H9 (cell line): ENCODE measurements around the gene MAEA. TPM values are rescaled to one million over a fixed set of nuclear protein-coding genes. Genes with fewer than 3 reads are reported as not detected.

Experiments
- DNase-seq: peaks from one replicate; pipeline ENCODE4 v3.0.0-alpha.2; 2017
- H2AFZ ChIP-seq: one replicate; pipeline ENCODE4 v1.6.1; 2013; ENCODE audit warnings: mild to moderate bottlenecking, low read length, control low read depth, moderate library complexity
- H2AK5ac ChIP-seq: 2 replicates; pipeline ENCODE4 v1.6.1; 2013; ENCODE audit warnings: low read length, control low read depth, mixed read lengths; ENCODE audit not compliant: insufficient read length
- H2BK120ac ChIP-seq: one replicate; pipeline ENCODE4 v1.6.1; 2013; ENCODE audit warnings: low read depth, mild to moderate bottlenecking, low read length, control low read depth, inconsistent platforms; ENCODE audit not compliant: poor library complexity, severe bottlenecking
- H2BK12ac ChIP-seq: 2 replicates; pipeline ENCODE4 v1.6.1; 2013; ENCODE audit warnings: low read length, control low read depth, mixed read lengths, low read depth; ENCODE audit not compliant: insufficient read length
- H2BK15ac ChIP-seq: 2 replicates; pipeline ENCODE4 v1.6.1; 2013; ENCODE audit warnings: low read depth, low read length, control low read depth
- H2BK20ac ChIP-seq: one replicate; pipeline ENCODE4 v1.6.1; 2013; ENCODE audit warnings: low read depth, mild to moderate bottlenecking, low read length, control low read depth, inconsistent platforms; ENCODE audit not compliant: poor library complexity, severe bottlenecking
- H2BK5ac ChIP-seq: 2 replicates; pipeline ENCODE4 v1.6.1; 2013; ENCODE audit warnings: low read length, control low read depth, mixed read lengths; ENCODE audit not compliant: insufficient read length
- H3K14ac ChIP-seq: 2 replicates; pipeline ENCODE4 v1.6.1; 2013; ENCODE audit warnings: low read length, control low read depth; ENCODE audit not compliant: insufficient read depth
- H3K18ac ChIP-seq: 2 replicates; pipeline ENCODE4 v1.6.1; 2013; ENCODE audit warnings: low read depth, mild to moderate bottlenecking, mixed read lengths, low read length, control low read depth; ENCODE audit not compliant: insufficient read length
- H3K23ac ChIP-seq: 2 replicates; pipeline ENCODE4 v1.6.1; 2013; ENCODE audit warnings: low read length, control low read depth, mixed read lengths, low read depth; ENCODE audit not compliant: insufficient read length
- H3K23me2 ChIP-seq: 2 replicates; pipeline ENCODE4 v1.6.1; 2013; ENCODE audit warnings: low read depth, mild to moderate bottlenecking, mixed read lengths, low read length, control low read depth; ENCODE audit not compliant: insufficient read length, poor library complexity, severe bottlenecking
- H3K27ac ChIP-seq: 2 replicates; pipeline ENCODE4 v1.5.1; 2013; ENCODE audit warnings: low read length, control low read depth, mixed read lengths, low read depth; ENCODE audit not compliant: insufficient read length
- H3K27me3 ChIP-seq: 2 replicates; pipeline ENCODE4 v1.6.1; 2013; ENCODE audit warnings: low read length, control low read depth, inconsistent platforms; ENCODE audit not compliant: insufficient read depth
- H3K4ac ChIP-seq: 2 replicates; pipeline ENCODE4 v1.6.1; 2013; ENCODE audit warnings: low read depth, mild to moderate bottlenecking, control low read depth, inconsistent platforms, low read length, moderate library complexity
- H3K4me1 ChIP-seq: 2 replicates; pipeline ENCODE4 v1.6.1; 2013; ENCODE audit warnings: low read length, control low read depth, inconsistent platforms; ENCODE audit not compliant: insufficient read depth
- H3K4me2 ChIP-seq: 2 replicates; pipeline ENCODE4 v1.6.1; 2013; ENCODE audit warnings: low read length, control low read depth, mixed read lengths; ENCODE audit not compliant: insufficient read length, insufficient read depth
- H3K56ac ChIP-seq: 2 replicates; pipeline ENCODE4 v1.6.1; 2013; ENCODE audit warnings: low read depth, mild to moderate bottlenecking, mixed read lengths, low read length, control low read depth; ENCODE audit not compliant: insufficient read length
- H3K79me1 ChIP-seq: 2 replicates; pipeline ENCODE4 v1.6.1; 2013; ENCODE audit warnings: low read depth, mild to moderate bottlenecking, moderate library complexity, low read length, control low read depth, inconsistent platforms; ENCODE audit not compliant: insufficient read depth, poor library complexity, severe bottlenecking
- H3K79me2 ChIP-seq: 2 replicates; pipeline ENCODE4 v1.6.1; 2013; ENCODE audit warnings: low read length, control low read depth, inconsistent platforms; ENCODE audit not compliant: insufficient read depth
- H3K9ac ChIP-seq: 2 replicates; pipeline ENCODE4 v1.6.1; 2013; ENCODE audit warnings: low read length, control low read depth, mixed read lengths; ENCODE audit not compliant: insufficient read length; ENCODE audit errors: extremely low read depth
- H3K9me3 ChIP-seq: one replicate; pipeline ENCODE4 v1.6.1; 2013; ENCODE audit warnings: low read depth, low read length, inconsistent platforms; ENCODE audit not compliant: control insufficient read depth
- H3T11ph ChIP-seq: one replicate; pipeline ENCODE4 v1.6.1; 2013; ENCODE audit warnings: mild to moderate bottlenecking, low read length, control low read depth, inconsistent platforms
- H4K20me1 ChIP-seq: one replicate; pipeline ENCODE4 v1.6.1; 2013; ENCODE audit not compliant: control insufficient read depth, insufficient read length, insufficient read depth
- H4K5ac ChIP-seq: 2 replicates; pipeline ENCODE4 v1.6.1; 2013; ENCODE audit warnings: low read depth, mild to moderate bottlenecking, mixed read lengths, low read length, control low read depth; ENCODE audit not compliant: insufficient read length
- H4K8ac ChIP-seq: replicated peaks from 2 replicates; pipeline ENCODE4 v1.6.1; 2013; ENCODE audit warnings: low read length, control low read depth, mixed read lengths, low read depth; ENCODE audit not compliant: insufficient read length
- H4K91ac ChIP-seq: 2 replicates; pipeline ENCODE4 v1.6.1; 2013; ENCODE audit warnings: low read depth, mild to moderate bottlenecking, moderate library complexity, mixed read lengths, low read length, control low read depth; ENCODE audit not compliant: insufficient read length
- H3K27ac Mint-ChIP-seq, 3 experiments: 2 replicates in 2 of 3; 3 replicates in 1 of 3; pipeline ENCODE4 v1.8.0; 2020 to 2021; ENCODE audit warnings: mixed read lengths in 3 of 3, mild to moderate bottlenecking in 1 of 3, moderate library complexity in 1 of 3
- H3K27me3 Mint-ChIP-seq: 2 replicates; pipeline ENCODE4 v1.8.0; 2021; ENCODE audit warnings: low read depth, mild to moderate bottlenecking, moderate library complexity, mixed read lengths
- H3K36me3 Mint-ChIP-seq, 3 experiments: 2 replicates in 2 of 3; 3 replicates in 1 of 3; pipeline ENCODE4 v1.8.0; 2020 to 2021; ENCODE audit warnings: low read depth in 3 of 3, mixed read lengths in 3 of 3; ENCODE audit not compliant: insufficient read depth in 1 of 3
- H3K4me1 Mint-ChIP-seq, 2 experiments: 2 replicates each; pipeline ENCODE4 v1.8.0; 2020; ENCODE audit warnings: mixed read lengths in 2 of 2
- H3K4me3 Mint-ChIP-seq, 2 experiments: 2 replicates in 1 of 2; 3 replicates in 1 of 2; pipeline ENCODE4 v1.8.0; 2020 to 2021; ENCODE audit warnings: mild to moderate bottlenecking in 2 of 2, mixed read lengths in 2 of 2, moderate library complexity in 1 of 2
- H3K9me3 Mint-ChIP-seq, 2 experiments: 2 replicates in 1 of 2; 3 replicates in 1 of 2; pipeline ENCODE4 v1.8.0; 2020; ENCODE audit warnings: mild to moderate bottlenecking in 2 of 2, mixed read lengths in 2 of 2, moderate library complexity in 1 of 2
- CTCF ChIP-seq: fragments of 200-600 bp; sonication (generic); conservative IDR thresholded peaks from 3 replicates; pipeline ENCODE4 v1.8.0; 2021; ENCODE audit warnings: antibody characterized with exemption, mild to moderate bottlenecking
- WGBS: extraction: QIAGEN DNeasy Blood & Tissue Kit; methylation state at CpG from one replicate; pipeline ENCODE4 v1.1.7; 2013; ENCODE audit warnings: missing lambda C conversion rate, low lambda C conversion rate, mixed read lengths; ENCODE audit not compliant: insufficient read length; ENCODE audit errors: extremely low coverage; 5-methylcytosine and 5-hydroxymethylcytosine counted together
- total RNA-seq: library from RNA; stranded (reverse); gene quantifications from 2 replicates; pipeline ENCODE4 v1.2.1, GENCODE V29; 2021

The MAEA gene
- total RNA-seq, 1 experiment from 2014 or later = 85.6 TPM

GRCh38 chr4:1352567-1352900 lies 62.8 kb downstream of the MAEA start:
- no CpG with 5 or more reads among the region's 12 CpGs for WGBS
- no peak for DNase-seq

More at GRCh38 chr4:1352567-1352900, 62.8 kb downstream of the MAEA start:
- Histone ChIP-seq H3K14ac (no peak overlapping the region), H2BK12ac (no peak overlapping the region), H3K9ac (no peak overlapping the region), H2AK5ac (no peak overlapping the region), H3T11ph (no peak overlapping the region), H4K20me1 (no peaks in the 10 kb centered on the region), H4K5ac (no peak overlapping the region), H2BK5ac (no peak overlapping the region), H3K79me2 (no peaks in the 10 kb centered on the region), H3K27ac (no peak overlapping the region), H3K4me2 (no peak overlapping the region), H2AFZ (no peak overlapping the region), H3K23ac (no peak overlapping the region), H2BK120ac (no peak overlapping the region), H3K4me1 (no peaks in the 10 kb centered on the region; the same call in 1 of the 2 replicates), H4K8ac (no peak overlapping the region), H2BK15ac (no peak overlapping the region), H2BK20ac (no peak overlapping the region), H4K91ac (no peak overlapping the region), H3K56ac (no peak overlapping the region), H3K27me3 (no peaks in the 10 kb centered on the region), H3K18ac (no peak overlapping the region), H3K79me1 (no peaks in the 10 kb centered on the region), H3K9me3 (no peaks in the 10 kb centered on the region), H3K4ac (no peak overlapping the region), H3K23me2 (peaks cover 3% of the 10 kb centered on the region)
- no peak overlapping the region for H3K4me3 Mint-ChIP-seq
- H3K4me1 Mint-ChIP-seq = peaks cover 13 to 16% of the 10 kb centered on the region in 2 experiments
- H3K36me3 Mint-ChIP-seq = peaks cover 11 to 38% (median 24%) of the 10 kb centered on the region in 3 experiments
- no peaks in the 10 kb centered on the region for H3K27me3 Mint-ChIP-seq
- no peak overlapping the region for H3K27ac Mint-ChIP-seq
- H3K9me3 Mint-ChIP-seq = no peaks in the 10 kb centered on the region; a peak in 1 of 5 replicates
- no peak for TF ChIP-seq CTCF
